Fibroblast of skin of right biceps (primary cell): ENCODE data around the gene MITF.

Experiments
- DNase-seq: peaks from one replicate; pipeline ENCODE4 v3.0.0-alpha.2; 2013

MITF gene

GRCh38 chr3:69922521-69923000 lies 183.3 kb downstream of the MITF start:
- DNase-seq, result no peak

DNA sequence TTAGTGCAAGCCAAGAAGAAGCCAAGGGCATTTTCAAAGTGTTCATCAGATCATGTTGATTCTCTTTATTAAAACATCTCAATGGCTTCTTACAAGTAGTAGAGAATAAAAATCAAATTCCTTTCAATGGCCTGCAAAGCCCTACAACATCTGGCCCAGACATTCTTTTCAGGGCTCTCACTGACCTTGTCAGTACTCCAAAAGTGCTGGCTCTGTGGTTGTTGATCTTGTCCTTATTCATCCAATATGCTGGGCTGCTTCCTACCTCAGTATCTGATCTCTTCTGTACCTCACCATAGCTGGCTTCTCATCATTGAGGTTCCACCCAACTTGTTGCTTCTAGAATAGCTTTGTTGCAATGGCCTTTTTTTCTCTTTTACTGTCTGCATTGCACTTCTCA lies 186.2 kb downstream of the MITF start:
- no peak for DNase-seq

- no peak for DNase-seq
Observed at GRCh38 chr3:69926385-69926784, 187.1 kb downstream of the MITF start.

DNA sequence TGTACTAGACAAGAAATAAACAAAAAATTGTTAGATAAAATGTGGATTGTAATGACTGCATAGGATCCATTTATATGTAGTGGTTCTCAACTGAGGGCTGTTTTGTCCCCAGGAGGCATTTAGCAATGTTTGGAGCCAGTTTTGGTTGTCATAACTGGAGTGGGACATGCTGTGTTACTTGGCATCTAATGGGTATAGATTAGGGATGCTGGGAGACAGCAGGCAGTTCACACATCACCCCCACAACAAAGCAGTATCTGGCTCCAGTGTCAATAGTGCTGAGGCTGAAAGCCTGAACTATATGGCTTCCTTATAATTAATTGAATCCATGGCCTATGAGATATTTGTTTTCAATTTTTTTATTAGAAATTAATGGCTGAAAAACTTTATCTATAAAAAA lies 188.3 kb downstream of the MITF start:
- DNase-seq, result no peak

DNA sequence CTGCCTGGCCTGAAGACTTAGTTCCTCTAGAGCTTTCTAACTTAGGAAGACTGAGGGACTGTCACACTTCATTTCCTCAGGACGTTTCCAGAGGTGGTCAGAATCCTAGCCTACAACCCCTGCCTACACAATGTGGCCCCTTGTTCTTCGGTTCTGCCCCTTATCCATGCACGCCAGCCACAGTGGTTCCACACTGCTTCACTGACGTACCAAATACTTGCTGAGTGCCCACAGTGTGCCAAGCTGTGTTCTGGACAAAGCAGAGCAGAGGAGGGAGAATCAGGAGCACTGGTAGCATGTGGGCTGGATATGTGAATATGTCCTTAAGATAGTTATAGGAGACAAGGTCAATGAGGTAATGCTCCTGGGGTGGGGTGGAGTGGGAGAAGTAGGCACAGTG lies 189.8 kb downstream of the MITF start:
- DNase-seq, result no peak

DNA sequence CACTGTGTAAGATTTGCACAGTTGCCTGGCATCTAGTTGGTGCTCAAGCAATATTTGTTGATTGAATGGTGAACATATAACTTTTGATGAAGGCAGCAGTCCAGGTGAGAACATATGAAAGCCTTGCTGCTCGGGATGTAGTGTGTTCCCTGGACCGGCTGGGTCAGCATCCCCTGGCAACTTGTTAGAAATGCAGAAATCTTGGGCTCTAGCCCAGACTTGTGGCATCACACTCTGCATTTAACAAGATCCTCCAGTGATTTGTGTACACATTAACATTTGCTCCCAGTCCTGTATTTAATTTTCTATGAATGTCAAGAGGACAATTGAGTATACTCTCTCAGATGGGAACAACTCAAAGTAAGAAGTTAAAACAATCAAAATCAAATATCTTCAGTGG lies 191.3 kb downstream of the MITF start:
- DNase-seq, result no peak

- DNase-seq, result no peak
Observed at GRCh38 chr3:69932087-69932486, 192.8 kb downstream of the MITF start.

DNA sequence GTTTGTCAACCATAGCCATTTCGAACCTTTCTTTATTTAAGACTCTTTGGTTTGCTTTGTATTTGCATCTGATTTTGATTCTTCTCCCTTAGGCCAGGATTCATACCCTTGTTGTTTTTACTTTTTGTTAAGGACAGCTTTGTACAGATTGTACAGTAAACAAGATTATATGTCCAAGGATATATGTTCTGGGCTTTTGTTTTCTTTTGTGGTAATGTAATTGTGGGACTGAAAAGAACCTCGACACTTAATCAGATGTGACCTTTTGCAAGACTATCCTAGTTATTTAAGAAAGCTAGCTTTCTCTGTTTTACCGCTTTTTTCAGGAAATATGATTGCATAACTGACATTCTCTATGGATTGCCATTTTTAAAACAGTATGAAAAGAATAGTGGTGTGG lies 193.2 kb downstream of the MITF start:
- DNase-seq, result no peak

DNA sequence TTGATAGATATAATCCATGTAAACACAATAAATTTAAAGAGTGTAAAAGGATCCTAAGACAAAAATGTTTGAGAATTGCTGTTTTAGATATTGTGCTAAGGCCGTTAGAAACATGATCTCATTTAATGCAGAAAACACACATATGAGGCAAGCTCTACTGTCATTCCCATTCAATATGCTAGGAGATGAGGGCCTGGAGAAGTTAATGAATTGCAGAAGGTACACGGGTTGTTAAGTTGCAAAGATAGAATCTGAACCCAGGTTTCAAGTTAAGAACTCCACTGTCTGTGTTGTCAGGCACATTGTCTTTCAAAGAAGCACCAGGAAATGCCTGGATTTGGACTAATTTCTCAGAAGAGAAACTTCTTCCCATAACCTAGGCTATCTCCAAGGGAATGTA lies 195.1 kb downstream of the MITF start:
- no peak for DNase-seq

DNA sequence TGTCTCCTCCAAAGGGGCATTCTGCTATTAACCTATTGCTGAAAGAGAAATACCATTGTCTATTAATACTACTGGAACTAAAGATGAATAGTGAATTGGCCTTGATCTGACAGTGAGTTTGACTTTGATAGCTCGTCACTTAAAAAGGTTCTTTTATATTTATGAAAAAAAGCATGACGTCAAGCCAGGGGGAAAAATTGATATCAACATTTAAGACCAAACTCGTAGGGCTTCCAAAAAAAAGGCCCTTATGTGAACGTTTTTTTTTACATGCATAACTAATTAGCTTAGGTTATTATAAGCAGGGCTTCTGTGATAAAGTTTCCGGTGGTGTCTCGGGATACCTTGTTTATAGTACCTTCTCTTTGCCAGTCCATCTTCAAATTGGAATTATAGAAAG lies 197.0 kb downstream of the MITF start:
- no peak for DNase-seq

GRCh38 chr3:69938061-69938460 lies 198.8 kb downstream of the MITF start:
- DNase-seq, result no peak

GRCh38 chr3:69938931-69939330 lies 199.7 kb downstream of the MITF start:
- DNase-seq, result no peak

DNA sequence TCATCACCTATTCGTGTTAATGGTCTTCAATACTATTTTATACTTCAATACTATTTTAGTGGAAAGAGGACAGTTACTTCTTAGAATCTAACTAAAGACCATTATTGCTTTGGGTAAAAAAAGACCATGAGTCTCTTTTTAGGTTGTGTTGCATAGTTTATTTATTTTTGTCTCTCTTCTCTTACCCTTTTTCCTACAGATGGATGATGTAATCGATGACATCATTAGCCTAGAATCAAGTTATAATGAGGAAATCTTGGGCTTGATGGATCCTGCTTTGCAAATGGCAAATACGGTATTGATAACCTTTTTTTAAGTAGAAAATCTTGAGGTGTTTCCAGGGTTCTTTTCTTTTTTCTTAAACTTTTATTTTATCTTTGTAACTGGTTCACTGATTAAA lies 201.8 kb downstream of the MITF start:
- no peak for DNase-seq

DNA sequence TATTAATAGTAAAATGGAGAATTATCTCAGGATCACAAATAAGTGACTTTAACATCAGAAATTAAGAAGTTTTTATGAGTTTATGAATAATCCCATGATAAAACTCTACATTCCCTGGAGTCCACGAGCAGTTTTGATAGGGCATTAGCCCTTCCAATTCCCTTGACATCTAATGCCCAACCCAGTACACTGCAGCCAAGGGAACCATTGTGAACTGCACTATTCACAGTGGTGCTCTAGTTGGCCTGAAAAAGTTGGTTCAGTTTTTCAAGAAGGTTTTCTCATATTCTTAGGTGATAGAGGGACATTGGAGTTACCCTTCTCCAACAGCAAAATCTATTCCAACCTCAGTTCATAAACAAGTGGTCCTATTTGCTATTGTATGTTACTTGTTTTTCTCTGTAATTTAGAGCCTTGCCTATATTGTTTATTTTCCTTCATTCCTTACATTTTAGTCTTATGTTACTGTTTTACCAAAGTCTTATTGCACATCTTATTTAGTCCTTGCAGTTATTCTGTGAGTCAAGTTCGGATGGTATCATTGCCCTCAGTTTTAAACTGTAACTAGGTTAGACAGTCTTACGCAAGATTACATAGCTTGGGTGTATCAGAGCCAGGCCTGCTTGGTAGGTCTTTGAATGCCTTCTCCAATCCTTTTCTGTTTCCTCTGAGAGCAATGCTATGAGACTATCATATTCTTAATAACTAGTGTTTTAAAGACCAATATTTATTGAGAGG lies 202.3 kb downstream of the MITF start:
- no peak for DNase-seq

- DNase-seq, result no peak
Observed at GRCh38 chr3:69944931-69945493, 205.7 kb downstream of the MITF start.

GRCh38 chr3:69948246-69948862 lies 209.1 kb downstream of the MITF start:
- DNase-seq, result peak; percentile 45

- no peak for DNase-seq
Observed at GRCh38 chr3:69951616-69952015, 212.4 kb downstream of the MITF start.

- no peak for DNase-seq
Observed at GRCh38 chr3:69959581-69959980, 220.3 kb downstream of the MITF start.

GRCh38 chr3:69961706-69962439 lies 222.6 kb downstream of the MITF start:
- DNase-seq, result no peak

DNA sequence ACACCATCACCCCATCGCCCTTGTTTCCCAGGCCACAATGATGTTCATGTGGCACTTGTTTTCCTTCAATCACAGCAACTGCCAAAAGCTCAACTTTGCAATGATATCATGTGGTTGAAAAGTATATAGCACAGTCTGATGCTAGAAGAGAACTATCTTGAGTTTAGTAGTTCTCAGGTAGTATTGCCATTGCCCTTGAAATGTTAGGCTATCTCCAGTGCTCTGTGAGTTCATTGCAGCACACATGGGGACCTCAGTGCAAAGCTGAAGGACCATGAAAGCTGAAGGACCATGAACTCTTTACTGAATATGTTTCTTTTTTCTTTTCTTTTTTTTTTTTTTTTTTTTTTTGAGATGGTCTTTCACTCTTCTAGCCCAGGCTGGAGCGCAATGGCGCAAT lies 224.4 kb downstream of the MITF start:
- no peak for DNase-seq

DNA sequence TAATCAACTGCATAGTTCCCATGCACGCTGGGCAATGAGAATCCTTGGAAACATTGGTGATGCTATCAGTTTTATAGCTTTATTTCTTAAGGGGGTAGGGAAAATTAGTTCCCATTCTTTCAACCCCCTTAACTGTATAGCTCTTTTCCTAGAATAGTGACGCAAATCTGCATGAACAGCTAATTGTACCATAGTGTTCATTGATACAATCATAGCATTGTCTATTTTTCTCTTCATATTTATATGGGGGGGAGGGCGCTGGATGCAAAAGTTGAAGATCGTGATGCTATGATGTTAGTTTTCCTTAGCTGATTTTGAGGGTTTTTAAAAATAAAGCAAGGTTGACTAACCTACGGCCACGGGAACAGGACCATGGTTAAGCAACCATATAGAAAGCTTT lies 227.9 kb downstream of the MITF start:
- DNase-seq, result no peak

- DNase-seq, result no peak
Observed at GRCh38 chr3:69970827-69971226, 231.6 kb downstream of the MITF start.

GRCh38 chr3:69972672-69973071 lies 233.4 kb downstream of the MITF start:
- DNase-seq, result no peak

DNA sequence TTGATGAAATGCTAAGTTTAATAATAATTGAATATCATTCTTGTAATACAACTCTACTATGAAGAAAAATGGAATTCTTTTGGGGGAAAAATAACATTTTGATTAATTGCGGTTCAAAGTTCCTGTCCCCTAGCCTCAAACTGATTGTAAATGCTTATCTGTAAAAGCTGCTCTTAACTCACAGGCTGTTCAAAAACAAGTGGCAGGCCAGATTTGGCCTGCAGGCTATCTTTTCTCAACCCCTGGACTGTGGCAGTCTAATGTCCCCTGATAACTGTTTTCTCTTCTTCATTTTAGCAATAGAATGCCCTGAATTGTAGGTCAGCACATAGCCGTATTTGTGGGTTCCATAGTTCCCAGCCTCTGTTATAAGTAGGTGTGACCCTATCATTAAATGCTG lies 236.8 kb downstream of the MITF start:
- no peak for DNase-seq
